HEK293 (cell line): ENCODE results near the gene DHX9.

Source experiments
- CTCF ChIP-seq: fragments of 450-650 bp; formaldehyde crosslinking; IDR thresholded peaks from 2 replicates; pipeline ENCODE4 v1.5.1; 2016; ENCODE audit warnings: missing biosample characterization, missing genetic modification characterization
- GLI4 ChIP-seq: fragments of 450-650 bp; formaldehyde crosslinking; IDR thresholded peaks from 2 replicates; pipeline ENCODE4 v1.5.1; 2016; ENCODE audit warnings: missing biosample characterization, missing genetic modification characterization
- ZEB2 ChIP-seq: fragments of 450-650 bp; formaldehyde crosslinking; IDR thresholded peaks from 2 replicates; pipeline ENCODE4 v1.5.1; 2016; ENCODE audit warnings: missing biosample characterization, missing genetic modification characterization

- no peak for TF ChIP-seq ZEB2 (tag by site-specific recombination)
- no peak for TF ChIP-seq CTCF (tag by site-specific recombination)
- no peak for TF ChIP-seq GLI4 (tag by site-specific recombination)
Observed at GRCh38 chr1:182826892-182827291, 12.3 kb upstream of the DHX9 start.
